ENCODE results near the gene DLEC1.
A peak's percentile ranks its signal among the peaks of the same experiment; 100 is the strongest.
"Not testable (repeated sequence)": the region's sequence is repeated elsewhere in the genome, so short reads cannot be mapped to it uniquely, and the experiment has no call there.

Gene DLEC1

GRCh38 chr3:38018296-38019266 is 20.4 kb upstream of the DLEC1 start:
- no peak for DNase-seq

GRCh38 chr3:38019658-38020341 is 19.2 kb upstream of the DLEC1 start:
- DNase-seq, result peak; percentile 58

- DNase-seq, result no peak
These were observed 18.7 kb upstream of the DLEC1 start for GRCh38 chr3:38020342-38020726.

GRCh38 chr3:38021196-38021595 is 17.8 kb upstream of the DLEC1 start:
- no peak for DNase-seq

- no peak for DNase-seq
These were observed 16.7 kb upstream of the DLEC1 start for GRCh38 chr3:38022301-38022700.

- no peak for DNase-seq
These were observed 15.9 kb upstream of the DLEC1 start for GRCh38 chr3:38022896-38023709.

- no peak for DNase-seq
These were observed 12.2 kb upstream of the DLEC1 start for GRCh38 chr3:38026856-38027255.

- DNase-seq, result no peak
These were observed 11.2 kb upstream of the DLEC1 start for GRCh38 chr3:38027466-38028465.

- DNase-seq, result no peak
These were observed 10.2 kb upstream of the DLEC1 start for GRCh38 chr3:38028621-38029361.

- peak; percentile 17 for DNase-seq
These were observed 9.4 kb upstream of the DLEC1 start, which contains the start of gene PLCD1 for GRCh38 chr3:38029400-38030125. TSS of gene PLCD1 (minus strand) at chr3:38029642. CDS start at chr3:38029539, 103 bp downstream.

GRCh38 chr3:38030126-38031021 is 8.6 kb upstream of the DLEC1 start:
- no peak for DNase-seq

GRCh38 chr3:38031022-38031994 is 7.7 kb upstream of the DLEC1 start:
- peak; percentile 21 for DNase-seq

GRCh38 chr3:38032328-38032865 is 6.6 kb upstream of the DLEC1 start:
- DNase-seq, result no peak

GRCh38 chr3:38033586-38033985 is 5.4 kb upstream of the DLEC1 start:
- not testable (repeated sequence) for DNase-seq

- not testable (repeated sequence) for DNase-seq
These were observed 4.7 kb upstream of the DLEC1 start for GRCh38 chr3:38034335-38034734.

GRCh38 chr3:38036286-38036685 is 2.7 kb upstream of the DLEC1 start:
- no peak for DNase-seq

GRCh38 chr3:38036906-38037305 is 2.1 kb upstream of the DLEC1 start:
- DNase-seq, result no peak
